Hepatocyte (in vitro differentiated cells): ENCODE results near the gene ACR.
"Not testable (repeated sequence)": the region's sequence is repeated elsewhere in the genome, so short reads cannot be mapped to it uniquely, and the experiment has no call there.

Experiments
- CTCF ChIP-seq: fragments of 200-600 bp; sonication (generic); IDR thresholded peaks from 2 replicates; pipeline ENCODE4 v1.5.1; 2016; ENCODE audit warnings: antibody characterized with exemption, mild to moderate bottlenecking; ENCODE audit not compliant: poor library complexity
- EZH2 ChIP-seq: fragments of 200-600 bp; sonication (generic); IDR thresholded peaks from 2 replicates; pipeline ENCODE4 v1.6.1; 2016; ENCODE audit warnings: antibody characterized with exemption, mild to moderate bottlenecking, borderline replicate concordance
- EZH2phosphoT487 ChIP-seq: fragments of 200-600 bp; sonication (generic); IDR thresholded peaks from one replicate; pipeline ENCODE4 v1.6.1; 2018; ENCODE audit warnings: antibody characterized with exemption, mild to moderate bottlenecking, low read depth, moderate library complexity; ENCODE audit not compliant: unreplicated experiment, severe bottlenecking

- not testable (repeated sequence) for TF ChIP-seq CTCF, EZH2, EZH2phosphoT487
Measured at GRCh38 chr22:50759597-50760341, 21.8 kb downstream of the ACR start.
